ENCODE results near the gene GLI3.

GRCh38 chr7:42071372-42072261, 165.4 kb downstream of the GLI3 start:
- TF ChIP-seq POLR2AphosphoS5 (IDR thresholded peaks at IDR 0.05) = no peak
- TF ChIP-seq, protein P1, sequence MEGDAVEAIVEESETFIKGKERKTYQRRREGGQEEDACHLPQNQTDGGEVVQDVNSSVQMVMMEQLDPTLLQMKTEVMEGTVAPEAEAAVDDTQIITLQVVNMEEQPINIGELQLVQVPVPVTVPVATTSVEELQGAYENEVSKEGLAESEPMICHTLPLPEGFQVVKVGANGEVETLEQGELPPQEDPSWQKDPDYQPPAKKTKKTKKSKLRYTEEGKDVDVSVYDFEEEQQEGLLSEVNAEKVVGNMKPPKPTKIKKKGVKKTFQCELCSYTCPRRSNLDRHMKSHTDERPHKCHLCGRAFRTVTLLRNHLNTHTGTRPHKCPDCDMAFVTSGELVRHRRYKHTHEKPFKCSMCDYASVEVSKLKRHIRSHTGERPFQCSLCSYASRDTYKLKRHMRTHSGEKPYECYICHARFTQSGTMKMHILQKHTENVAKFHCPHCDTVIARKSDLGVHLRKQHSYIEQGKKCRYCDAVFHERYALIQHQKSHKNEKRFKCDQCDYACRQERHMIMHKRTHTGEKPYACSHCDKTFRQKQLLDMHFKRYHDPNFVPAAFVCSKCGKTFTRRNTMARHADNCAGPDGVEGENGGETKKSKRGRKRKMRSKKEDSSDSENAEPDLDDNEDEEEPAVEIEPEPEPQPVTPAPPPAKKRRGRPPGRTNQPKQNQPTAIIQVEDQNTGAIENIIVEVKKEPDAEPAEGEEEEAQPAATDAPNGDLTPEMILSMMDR (IDR thresholded peaks at IDR 0.05 in 8 of 11, conservative IDR thresholded peaks at IDR 0.05 in 3 of 11) = no peak
- TF ChIP-seq POLR2A (IDR thresholded peaks at IDR 0.05) = no peak

All from spleen (tissue), 7 donors.